Loucy (cell line): ENCODE data around the gene CFHR3.
"Not testable (repeated sequence)": the region's sequence is repeated elsewhere in the genome, so short reads cannot be mapped to it uniquely, and the experiment has no call there.

ENCODE experiments used
- H2AFZ ChIP-seq: fragments of 200-600 bp; sonication (generic); 2 replicates; pipeline ENCODE4 v1.6.0; 2016; ENCODE audit warnings: antibody characterized with exemption, mild to moderate bottlenecking, low read length, moderate library complexity
- H3F3A ChIP-seq: fragments of 200-600 bp; 2 replicates; pipeline ENCODE4 v1.6.0; 2016; ENCODE audit warnings: antibody characterized with exemption, low read depth, mild to moderate bottlenecking
- H3K27me3 ChIP-seq: fragments of 200-600 bp; sonication (generic); 2 replicates; pipeline ENCODE4 v1.6.1; 2014; ENCODE audit warnings: low read length, mild to moderate bottlenecking; ENCODE audit not compliant: insufficient read depth, poor library complexity, severe bottlenecking
- H3K36me3 ChIP-seq: fragments of 200-600 bp; sonication (generic); 2 replicates; pipeline ENCODE4 v1.6.1; 2016; ENCODE audit warnings: low read length; ENCODE audit not compliant: insufficient read depth
- H3K4me1 ChIP-seq: fragments of 200-600 bp; sonication (generic); 2 replicates; pipeline ENCODE4 v1.5.1; 2014; ENCODE audit warnings: low read length, mild to moderate bottlenecking; ENCODE audit not compliant: insufficient read depth, poor library complexity, severe bottlenecking
- H3K4me2 ChIP-seq: fragments of 200-600 bp; sonication (generic); 2 replicates; pipeline ENCODE4 v1.6.0; 2014; ENCODE audit warnings: antibody characterized with exemption, low read length, low read depth, mild to moderate bottlenecking; ENCODE audit not compliant: poor library complexity, severe bottlenecking
- H3K4me3 ChIP-seq: fragments of 200-600 bp; sonication (generic); 2 replicates; pipeline ENCODE4 v1.5.1; 2014; ENCODE audit warnings: low read length, mild to moderate bottlenecking, mixed read lengths; ENCODE audit not compliant: poor library complexity, severe bottlenecking
- H3K79me2 ChIP-seq: fragments of 200-600 bp; sonication (generic); 2 replicates; pipeline ENCODE4 v1.6.1; 2014; ENCODE audit warnings: low read length; ENCODE audit not compliant: insufficient read depth
- H3K9ac ChIP-seq: fragments of 200-600 bp; sonication (generic); 2 replicates; pipeline ENCODE4 v1.6.0; 2014; ENCODE audit warnings: mild to moderate bottlenecking, low read depth, low read length, moderate library complexity; ENCODE audit not compliant: poor library complexity, severe bottlenecking
- H3K9me2 ChIP-seq: fragments of 200-600 bp; sonication (generic); replicated peaks from 2 replicates; pipeline ENCODE4 v1.6.1; 2016; ENCODE audit warnings: low read depth, low read length, mixed read lengths
- H3K9me3 ChIP-seq: fragments of 200-600 bp; sonication (generic); 2 replicates; pipeline ENCODE4 v1.6.1; 2014; ENCODE audit warnings: mild to moderate bottlenecking, antibody characterized with exemption, low read length, low read depth; ENCODE audit not compliant: insufficient read depth
- H4K20me1 ChIP-seq: fragments of 200-600 bp; sonication (generic); 2 replicates; pipeline ENCODE4 v1.6.0; 2014; ENCODE audit warnings: antibody characterized with exemption, low read length, mild to moderate bottlenecking; ENCODE audit not compliant: insufficient read depth, poor library complexity, severe bottlenecking
- CTCF ChIP-seq: fragments of 200-600 bp; sonication (generic); conservative IDR thresholded peaks from 2 replicates; pipeline ENCODE4 v1.5.1; 2014; ENCODE audit warnings: mild to moderate bottlenecking, antibody characterized with exemption, low read length
- EZH2phosphoT487 ChIP-seq: fragments of 200-600 bp; IDR thresholded peaks from 2 replicates; pipeline ENCODE4 v1.6.1; 2018; ENCODE audit warnings: antibody characterized with exemption, mild to moderate bottlenecking, moderate library complexity, borderline replicate concordance

CFHR3 gene

DNA sequence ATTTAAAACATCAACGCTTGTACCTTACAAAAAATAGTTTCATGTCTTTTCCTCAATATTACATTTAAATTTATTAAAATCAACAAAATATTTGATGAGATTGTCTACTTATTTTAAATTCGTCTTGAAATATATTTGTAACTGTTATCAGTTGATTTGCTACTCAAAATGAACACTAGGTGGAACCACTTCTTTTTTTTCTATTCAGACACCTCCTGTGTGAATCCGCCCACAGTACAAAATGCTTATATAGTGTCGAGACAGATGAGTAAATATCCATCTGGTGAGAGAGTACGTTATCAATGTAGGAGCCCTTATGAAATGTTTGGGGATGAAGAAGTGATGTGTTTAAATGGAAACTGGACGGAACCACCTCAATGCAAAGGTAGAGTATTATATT, 31.4 kb upstream of the CFHR3 start:
- not testable (repeated sequence) for H3K4me2 ChIP-seq, H3K9ac ChIP-seq, H3K4me3 ChIP-seq, H3K79me2 ChIP-seq, H2AFZ ChIP-seq, H4K20me1 ChIP-seq, H3F3A ChIP-seq, H3K9me2 ChIP-seq, H3K36me3 ChIP-seq, H3K4me1 ChIP-seq, H3K9me3 ChIP-seq, H3K27me3 ChIP-seq
- peak; percentile 54 for TF ChIP-seq CTCF

DNA sequence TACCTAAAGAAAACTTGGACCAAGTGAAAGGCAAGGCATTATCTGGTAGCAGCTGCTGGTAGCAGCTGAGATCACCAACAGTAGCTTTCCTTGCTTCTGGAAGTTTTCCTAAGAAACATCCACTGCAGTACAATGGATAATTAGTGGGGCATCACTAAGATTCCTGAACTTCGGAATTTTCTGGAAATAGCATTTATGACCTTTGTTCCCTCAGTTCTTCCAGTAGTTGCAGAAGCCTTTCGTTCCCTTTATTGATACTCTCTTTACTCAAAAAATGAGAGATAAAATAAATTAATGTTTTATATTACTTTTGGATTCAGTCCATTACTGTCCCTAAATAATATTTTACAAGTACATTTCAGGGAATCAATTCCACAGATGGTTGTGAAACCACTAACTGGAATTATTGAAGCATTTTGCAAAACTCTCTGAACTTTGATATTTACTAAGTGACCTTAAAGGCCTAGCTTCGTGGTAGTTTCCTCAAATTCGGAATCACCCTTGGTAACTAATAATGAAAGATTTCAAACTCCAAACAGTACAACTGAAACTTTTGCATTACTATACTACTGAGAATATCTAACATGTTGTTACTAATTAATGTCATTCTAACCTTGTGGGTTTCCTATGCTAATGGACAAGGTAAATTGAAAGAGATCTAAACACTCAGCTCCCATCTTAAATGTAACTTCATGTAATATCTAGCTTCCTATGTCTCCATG, 9.5 kb upstream of the CFHR3 start:
- H3K4me1 ChIP-seq, H3K9me3 ChIP-seq, H3K9me2 ChIP-seq, H3K27me3 ChIP-seq, H3K4me2 ChIP-seq, H3K4me3 ChIP-seq, H2AFZ ChIP-seq, H3K79me2 ChIP-seq, H3K36me3 ChIP-seq, H3K9ac ChIP-seq, H4K20me1 ChIP-seq, H3F3A ChIP-seq: not testable (repeated sequence)

GRCh38 chr1:196769823-196770222, 4.8 kb upstream of the CFHR3 start:
- not testable (repeated sequence) for H3K36me3 ChIP-seq, H3K4me3 ChIP-seq, H3K4me1 ChIP-seq, H3K79me2 ChIP-seq, H3F3A ChIP-seq, H3K9me2 ChIP-seq, H3K4me2 ChIP-seq, H3K27me3 ChIP-seq, H2AFZ ChIP-seq, H4K20me1 ChIP-seq, H3K9me3 ChIP-seq, H3K9ac ChIP-seq

GRCh38 chr1:196773713-196774112, 927 bp upstream of the CFHR3 start:
- no peaks in the 10 kb centered on the region for H3K27me3 ChIP-seq
- no peaks in the 10 kb centered on the region for H3F3A ChIP-seq
- H3K4me2 ChIP-seq = no peak overlapping the region
- H3K36me3 ChIP-seq = no peaks in the 10 kb centered on the region
- no peak overlapping the region for H3K4me3 ChIP-seq
- no peak overlapping the region for H3K9ac ChIP-seq
- no peaks in the 10 kb centered on the region for H3K79me2 ChIP-seq
- H2AFZ ChIP-seq = no peak overlapping the region
- TF ChIP-seq CTCF (no peak), EZH2phosphoT487 (no peak)
- no peaks in the 10 kb centered on the region for H3K9me3 ChIP-seq
- H3K4me1 ChIP-seq = no peaks in the 10 kb centered on the region
- H3K9me2 ChIP-seq = no peaks in the 10 kb centered on the region
- H4K20me1 ChIP-seq = no peaks in the 10 kb centered on the region
